HUES64 (cell line): Measurements from ENCODE around the gene NFASC.

Source experiments
- H3K27ac ChIP-seq: 2 replicates; pipeline ENCODE4 v1.7.0; 2013; ENCODE audit warnings: low read depth, low read length, inconsistent platforms
- H3K27me3 ChIP-seq: 2 replicates; pipeline ENCODE4 v1.6.1; 2013; ENCODE audit warnings: mild to moderate bottlenecking, low read length; ENCODE audit not compliant: insufficient read depth
- H3K36me3 ChIP-seq: 2 replicates; pipeline ENCODE4 v1.6.1; 2013; ENCODE audit warnings: mild to moderate bottlenecking, low read length; ENCODE audit not compliant: insufficient read depth
- H3K4me1 ChIP-seq: 2 replicates; pipeline ENCODE4 v1.6.1; 2013; ENCODE audit warnings: mild to moderate bottlenecking, low read length, moderate library complexity; ENCODE audit not compliant: insufficient read depth
- H3K4me3 ChIP-seq: 2 replicates; pipeline ENCODE4 v1.5.1; 2013; ENCODE audit warnings: mild to moderate bottlenecking, low read length, moderate library complexity
- H3K9ac ChIP-seq: 2 replicates; pipeline ENCODE4 v1.6.1; 2013; ENCODE audit warnings: mild to moderate bottlenecking, low read depth, low read length
- H3K9me3 ChIP-seq: 2 replicates; pipeline ENCODE4 v1.6.1; 2013; ENCODE audit warnings: low read depth, low read length; ENCODE audit not compliant: insufficient read depth
- WGBS: fragments of 150-250, 120-280 bp; methylation state at CpG from one replicate; pipeline ENCODE4 v1.1.7; 2013; ENCODE audit warnings: missing lambda C conversion rate; 5-methylcytosine and 5-hydroxymethylcytosine counted together

NFASC gene

DNA sequence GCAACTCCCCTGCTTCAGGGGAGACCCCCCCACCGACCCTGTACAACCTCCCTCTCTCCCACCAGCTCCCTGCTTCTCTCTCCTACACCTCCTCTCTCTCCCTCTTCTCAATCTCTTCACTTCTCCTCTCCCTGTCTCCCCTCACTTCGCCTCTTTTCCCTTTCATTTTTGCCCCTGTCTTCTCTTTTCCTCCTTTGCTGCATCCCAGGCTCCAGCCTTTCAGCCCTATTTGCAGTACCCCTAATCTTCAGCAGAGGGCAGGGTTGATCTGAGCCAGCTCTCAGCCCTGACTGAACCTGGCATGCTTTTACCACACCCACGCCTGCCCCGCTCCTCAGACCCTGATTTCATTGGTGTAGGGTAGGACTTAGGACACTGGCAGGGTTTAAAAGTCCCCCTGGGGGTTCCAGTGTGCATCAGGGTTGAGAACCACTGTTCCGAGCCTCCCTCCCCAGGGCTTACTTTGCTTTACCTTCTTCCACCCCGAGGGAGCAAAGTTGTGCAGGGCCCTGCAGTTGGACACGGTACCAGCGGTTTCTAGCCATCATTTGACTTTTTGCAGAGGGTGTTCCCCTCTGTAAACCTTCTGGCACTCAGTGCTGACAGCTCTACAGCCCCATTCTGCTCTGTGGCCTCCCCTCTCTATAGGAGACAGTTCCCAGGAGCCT is 105.0 kb downstream of the NFASC start:
- Histone ChIP-seq H3K27me3 (no peaks in the 10 kb centered on the region), H3K9ac (no peak overlapping the region), H3K4me3 (no peak overlapping the region), H3K4me1 (no peaks in the 10 kb centered on the region), H3K36me3 (no peaks in the 10 kb centered on the region), H3K9me3 (no peaks in the 10 kb centered on the region), H3K27ac (no peak overlapping the region)
- WGBS: 73% methylated on average over 8 of the region's 8 CpGs

DNA sequence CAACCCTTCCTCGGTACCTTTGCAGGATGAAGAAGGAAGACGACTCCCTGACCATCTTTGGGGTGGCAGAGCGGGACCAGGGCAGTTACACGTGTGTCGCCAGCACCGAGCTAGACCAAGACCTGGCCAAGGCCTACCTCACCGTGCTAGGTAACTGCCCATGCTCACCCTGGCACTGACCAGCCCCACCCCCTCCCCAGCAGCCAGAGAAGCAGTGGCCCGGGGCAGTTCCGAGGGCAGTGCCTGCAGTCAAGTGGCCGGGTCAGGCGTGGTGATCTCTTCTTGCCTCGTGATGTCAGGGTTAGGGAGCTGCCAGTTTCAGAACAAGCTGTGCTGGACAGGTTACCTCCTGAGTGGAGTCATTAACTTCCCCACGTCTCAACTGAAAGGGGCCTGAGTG is 106.0 kb downstream of the NFASC start:
- no peaks in the 10 kb centered on the region for H3K27me3 ChIP-seq
- no peak overlapping the region for H3K4me3 ChIP-seq
- H3K36me3 ChIP-seq: no peaks in the 10 kb centered on the region
- no peak overlapping the region for H3K27ac ChIP-seq
- H3K4me1 ChIP-seq: no peaks in the 10 kb centered on the region
- WGBS: 95% methylated on average over 13 of the region's 13 CpGs
- no peak overlapping the region for H3K9ac ChIP-seq
- H3K9me3 ChIP-seq: no peaks in the 10 kb centered on the region

DNA sequence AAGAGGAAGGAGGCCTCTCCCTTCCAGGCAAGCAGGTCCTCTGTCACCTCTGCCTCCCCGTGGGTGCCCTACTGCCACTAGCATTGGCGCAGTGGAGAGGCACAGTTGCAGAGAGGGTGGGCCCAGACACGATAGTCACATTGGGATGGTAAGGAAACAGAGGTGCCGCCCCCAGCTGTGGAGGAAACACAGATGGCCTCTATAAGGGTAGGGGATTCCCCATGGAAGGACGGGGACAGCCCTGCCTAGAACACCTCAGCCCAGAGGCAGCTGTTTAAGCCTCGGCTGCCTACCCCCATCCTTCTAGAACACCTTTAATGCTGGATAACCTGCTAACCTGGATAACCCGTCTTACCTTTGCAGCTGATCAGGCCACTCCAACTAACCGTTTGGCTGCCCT is 106.7 kb downstream of the NFASC start:
- Histone ChIP-seq H3K36me3 (no peaks in the 10 kb centered on the region), H3K27me3 (no peaks in the 10 kb centered on the region), H3K9ac (no peak overlapping the region), H3K4me1 (no peaks in the 10 kb centered on the region), H3K27ac (no peak overlapping the region), H3K4me3 (no peak overlapping the region), H3K9me3 (no peaks in the 10 kb centered on the region)
- WGBS: 92% methylated on average over 8 of the region's 8 CpGs

DNA sequence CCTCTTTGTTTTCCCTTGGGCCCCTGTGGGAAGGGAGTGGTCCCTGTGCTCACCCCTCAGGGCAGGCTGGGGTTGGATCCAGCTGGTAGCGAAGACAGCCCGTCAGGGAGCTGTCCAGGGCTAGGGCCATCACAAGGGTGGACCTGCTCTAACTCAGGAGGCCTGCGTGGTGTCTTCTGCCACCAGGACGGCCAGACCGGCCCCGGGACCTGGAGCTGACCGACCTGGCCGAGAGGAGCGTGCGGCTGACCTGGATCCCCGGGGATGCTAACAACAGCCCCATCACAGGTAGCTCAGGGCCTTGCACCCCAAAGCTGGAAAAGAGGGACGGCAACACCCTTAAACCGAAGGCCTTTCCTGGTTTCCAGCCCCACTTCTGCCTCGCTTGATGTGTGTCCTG is 108.1 kb downstream of the NFASC start:
- WGBS: 95% methylated on average over 14 of the region's 14 CpGs
- Histone ChIP-seq H3K9me3 (no peaks in the 10 kb centered on the region), H3K4me3 (no peak overlapping the region), H3K4me1 (no peaks in the 10 kb centered on the region), H3K27ac (no peak overlapping the region), H3K36me3 (no peaks in the 10 kb centered on the region), H3K9ac (no peak overlapping the region), H3K27me3 (no peaks in the 10 kb centered on the region)

DNA sequence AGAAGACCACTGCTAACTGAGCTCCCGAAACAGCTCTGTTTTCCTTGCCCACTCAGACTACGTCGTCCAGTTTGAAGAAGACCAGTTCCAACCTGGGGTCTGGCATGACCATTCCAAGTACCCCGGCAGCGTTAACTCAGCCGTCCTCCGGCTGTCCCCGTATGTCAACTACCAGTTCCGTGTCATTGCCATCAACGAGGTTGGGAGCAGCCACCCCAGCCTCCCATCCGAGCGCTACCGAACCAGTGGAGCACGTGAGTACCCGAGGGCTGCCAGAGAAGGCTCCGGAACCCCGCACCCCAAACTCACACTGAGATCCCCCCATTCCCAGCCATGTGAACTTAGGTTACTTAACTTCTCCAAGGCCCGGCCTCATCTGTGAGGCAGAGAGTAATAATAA is 108.6 kb downstream of the NFASC start:
- Histone ChIP-seq H3K4me1 (no peaks in the 10 kb centered on the region), H3K9ac (no peak overlapping the region), H3K4me3 (no peak overlapping the region), H3K27me3 (no peaks in the 10 kb centered on the region), H3K27ac (no peak overlapping the region), H3K36me3 (no peaks in the 10 kb centered on the region), H3K9me3 (no peaks in the 10 kb centered on the region)
- 95% methylated on average over 18 of the region's 18 CpGs for WGBS

DNA sequence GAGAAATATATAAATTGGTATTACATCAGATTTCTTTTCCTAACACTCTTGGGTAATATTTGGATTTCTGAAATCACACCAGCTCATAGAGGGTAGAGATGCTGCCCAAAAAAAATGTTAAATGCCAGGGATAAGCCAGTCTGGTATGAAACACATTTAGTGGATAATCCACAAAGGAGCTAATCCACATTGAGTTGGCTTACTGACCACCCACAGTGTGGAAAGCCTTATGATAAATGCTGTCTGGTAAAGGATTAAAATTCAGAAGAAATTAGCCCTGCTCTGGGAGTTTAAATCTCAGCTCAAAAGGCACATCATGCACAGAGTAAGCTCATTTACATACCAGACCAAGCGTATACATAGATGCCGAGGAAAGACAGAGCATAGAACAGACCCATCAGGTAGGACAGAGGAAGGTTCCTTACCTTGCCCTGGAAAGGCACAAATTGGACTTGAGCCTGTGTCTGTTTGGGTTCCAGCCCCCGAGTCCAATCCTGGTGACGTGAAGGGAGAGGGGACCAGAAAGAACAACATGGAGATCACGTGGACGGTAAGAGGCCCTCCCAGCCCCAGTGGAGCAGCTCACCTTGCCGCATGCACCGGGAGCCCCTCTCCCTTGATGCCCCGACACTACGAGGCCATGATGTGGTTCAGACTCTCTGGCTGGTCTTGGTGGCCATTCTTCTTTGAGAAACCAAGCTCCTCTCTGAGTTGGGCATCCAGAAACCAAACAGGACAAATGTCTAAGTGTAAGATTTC is 109.4 kb downstream of the NFASC start:
- Histone ChIP-seq H3K27me3 (no peaks in the 10 kb centered on the region), H3K36me3 (no peaks in the 10 kb centered on the region), H3K4me3 (no peak overlapping the region), H3K27ac (no peak overlapping the region), H3K9ac (no peak overlapping the region), H3K4me1 (no peaks in the 10 kb centered on the region), H3K9me3 (no peaks in the 10 kb centered on the region)
- 93% methylated on average over 10 of the region's 10 CpGs for WGBS

DNA sequence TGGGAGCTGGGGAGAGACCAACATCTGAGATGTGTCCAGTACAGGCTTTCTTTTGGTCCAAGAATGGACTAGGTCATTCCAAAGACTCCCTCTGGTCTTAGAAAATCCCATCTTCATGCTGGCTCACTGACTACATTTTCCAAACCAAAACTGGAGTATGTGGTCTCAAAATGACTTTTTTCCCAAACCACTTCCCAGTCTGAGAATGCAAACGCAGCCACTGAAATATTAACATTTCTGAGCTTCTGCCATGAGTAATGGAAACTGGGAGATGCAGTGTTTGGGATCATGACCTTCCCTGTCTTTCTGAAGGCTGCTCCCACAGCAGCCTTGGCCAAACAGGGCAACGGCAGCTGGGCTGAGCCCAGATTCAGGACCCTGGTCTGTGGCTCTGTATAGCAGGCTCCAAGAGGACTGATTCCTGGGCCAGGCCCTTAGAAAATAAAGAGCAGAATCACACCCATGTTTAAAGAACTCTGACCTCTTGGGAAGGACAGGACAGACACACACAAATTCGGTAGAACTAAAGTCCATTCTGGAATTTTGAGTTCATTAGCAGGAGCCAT is 110.3 kb downstream of the NFASC start:
- no peaks in the 10 kb centered on the region for H3K9me3 ChIP-seq
- H3K4me1 ChIP-seq: no peaks in the 10 kb centered on the region
- H3K9ac ChIP-seq: no peak overlapping the region
- H3K36me3 ChIP-seq: no peaks in the 10 kb centered on the region
- 87% methylated on average over 3 of the region's 3 CpGs for WGBS
- H3K27me3 ChIP-seq: no peaks in the 10 kb centered on the region
- H3K27ac ChIP-seq: no peak overlapping the region
- no peak overlapping the region for H3K4me3 ChIP-seq

DNA sequence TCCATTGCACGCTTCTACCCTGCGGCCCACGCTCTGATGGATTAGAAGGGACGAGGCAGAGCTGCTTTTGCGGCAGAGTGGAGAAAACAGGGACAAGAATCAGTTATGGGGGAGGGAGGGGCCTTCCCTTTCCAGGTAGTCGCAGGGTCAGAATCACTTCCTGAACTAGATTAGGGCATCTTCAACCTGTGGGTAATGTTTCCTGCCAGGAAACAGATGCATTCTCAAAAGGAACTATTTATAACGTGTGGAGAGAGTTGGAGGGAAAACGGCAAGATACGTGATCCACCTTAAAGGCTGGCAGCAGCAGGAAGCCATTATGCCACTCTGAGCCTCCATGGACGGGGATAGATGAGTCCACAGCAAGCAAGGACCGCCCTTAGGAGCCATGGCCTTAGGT is 112.5 kb downstream of the NFASC start:
- Histone ChIP-seq H3K4me1 (no peaks in the 10 kb centered on the region), H3K4me3 (no peak overlapping the region), H3K9ac (no peak overlapping the region), H3K36me3 (no peaks in the 10 kb centered on the region), H3K27me3 (no peaks in the 10 kb centered on the region), H3K9me3 (no peaks in the 10 kb centered on the region), H3K27ac (no peak overlapping the region)
- 93% methylated on average over 11 of the region's 11 CpGs for WGBS

DNA sequence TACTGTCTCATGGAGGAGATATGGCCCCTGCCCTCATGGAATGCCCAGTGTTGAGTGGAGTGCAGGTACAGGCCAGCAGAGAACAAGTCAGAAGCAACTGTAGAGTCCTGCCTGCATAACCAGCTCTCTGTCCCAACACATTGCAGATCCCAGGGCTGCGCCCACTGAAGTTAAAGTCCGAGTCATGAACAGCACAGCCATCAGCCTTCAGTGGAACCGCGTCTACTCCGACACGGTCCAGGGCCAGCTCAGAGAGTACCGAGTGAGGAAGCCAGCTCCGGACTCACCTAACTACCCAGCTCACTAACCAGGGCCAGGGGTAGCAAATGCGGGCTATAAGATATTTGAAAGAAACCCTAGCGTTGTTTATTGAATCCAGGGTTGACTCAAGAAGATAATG is 113.2 kb downstream of the NFASC start:
- H3K36me3 ChIP-seq: no peaks in the 10 kb centered on the region
- H3K4me1 ChIP-seq: no peaks in the 10 kb centered on the region
- H3K9ac ChIP-seq: no peak overlapping the region
- H3K4me3 ChIP-seq: no peak overlapping the region
- 98% methylated on average over 9 of the region's 10 CpGs for WGBS
- H3K9me3 ChIP-seq: no peaks in the 10 kb centered on the region
- no peaks in the 10 kb centered on the region for H3K27me3 ChIP-seq
- H3K27ac ChIP-seq: no peak overlapping the region

DNA sequence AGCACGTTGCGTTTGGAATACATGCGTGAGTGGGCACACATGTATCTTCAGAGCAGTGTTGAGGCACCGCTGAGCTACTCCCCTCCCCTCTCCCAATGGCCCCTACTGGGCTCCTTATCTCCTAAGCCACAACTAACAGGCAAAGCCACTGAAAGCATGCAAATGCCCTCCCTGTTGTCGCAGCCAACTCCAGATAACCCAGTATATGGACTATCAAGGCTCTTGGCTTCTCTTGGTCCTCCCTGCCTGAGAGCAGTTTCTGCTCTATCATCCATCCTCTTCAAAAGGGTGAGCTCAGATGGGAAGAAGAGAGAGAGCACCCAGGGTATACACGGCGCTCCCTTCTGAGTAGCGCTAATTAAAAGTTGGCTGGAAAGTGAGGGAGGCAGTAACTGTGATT is 113.8 kb downstream of the NFASC start:
- no peaks in the 10 kb centered on the region for H3K4me1 ChIP-seq
- H3K36me3 ChIP-seq: no peaks in the 10 kb centered on the region
- H3K27ac ChIP-seq: no peak overlapping the region
- WGBS: 90% methylated on average over 8 of the region's 8 CpGs
- H3K9ac ChIP-seq: no peak overlapping the region
- H3K27me3 ChIP-seq: no peaks in the 10 kb centered on the region
- no peak overlapping the region for H3K4me3 ChIP-seq
- no peaks in the 10 kb centered on the region for H3K9me3 ChIP-seq

DNA sequence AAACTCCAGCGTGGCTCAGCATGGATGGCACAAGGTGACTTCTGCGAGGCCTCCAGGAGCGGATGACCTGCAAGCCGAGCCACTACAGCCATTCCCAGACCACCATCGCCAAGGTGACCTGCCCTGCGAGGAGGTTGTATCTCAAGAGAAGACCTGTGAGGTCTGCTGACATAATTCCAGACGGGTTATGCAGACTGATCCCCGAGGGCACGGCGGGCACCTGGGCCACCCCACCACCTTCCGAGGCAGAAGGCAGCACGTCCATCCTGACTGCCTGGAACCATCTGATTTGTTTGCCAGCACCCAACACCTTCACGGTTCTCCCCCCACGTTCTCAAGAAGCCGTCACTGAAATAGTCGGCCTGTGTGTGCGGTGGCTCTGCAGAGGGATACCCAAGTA is 115.5 kb downstream of the NFASC start:
- no peaks in the 10 kb centered on the region for H3K36me3 ChIP-seq
- WGBS: 89% methylated on average over 17 of the region's 17 CpGs
- H3K9ac ChIP-seq: no peak overlapping the region

More for the DNA sequence above, 115.5 kb downstream of the NFASC start:
- Histone ChIP-seq H3K4me1 (peaks cover 15% of the 10 kb centered on the region), H3K9me3 (no peaks in the 10 kb centered on the region), H3K4me3 (no peak overlapping the region), H3K27me3 (peaks cover 5% of the 10 kb centered on the region; the same call in 1 of the 2 replicates), H3K27ac (no peak overlapping the region)
